ENCODE measurements around the gene IFNA10.
"Not testable (repeated sequence)": the region's sequence is repeated elsewhere in the genome, so short reads cannot be mapped to it uniquely, and the experiment has no call there.

- TF ChIP-seq CTCF (conservative IDR thresholded peaks at IDR 0.05; ENCODE audit: low read depth, low read length) (peak; percentile 45), RAD21 (IDR thresholded peaks at IDR 0.05; ENCODE audit: low read length) (peak; percentile 18; the same call in 1 of the 2 replicates)
- not testable (repeated sequence) for TF ChIP-seq POLR2A (IDR thresholded peaks at IDR 0.05; ENCODE audit: low read depth, low read length); RFX5 (IDR thresholded peaks at IDR 0.05; ENCODE audit: low read depth, low read length); CEBPB (IDR thresholded peaks at IDR 0.05; ENCODE audit: low read depth, low read length); RCOR1 (IDR thresholded peaks at IDR 0.05; ENCODE audit: insufficient replicate concordance, low read length); USF2 (IDR thresholded peaks at IDR 0.05; ENCODE audit: low read depth, low read length); BHLHE40 (IDR thresholded peaks at IDR 0.05; ENCODE audit: low read depth, low read length); FOS (IDR thresholded peaks at IDR 0.05; ENCODE audit: low read depth, low read length); CHD1 (IDR thresholded peaks at IDR 0.05; ENCODE audit: low read depth, low read length); MAFK (IDR thresholded peaks at IDR 0.05; ENCODE audit: low read depth, low read length); MAZ (IDR thresholded peaks at IDR 0.05; ENCODE audit: borderline replicate concordance, low read depth, low read length)
Measured at GRCh38 chr9:21194867-21195776, 11.8 kb downstream of the IFNA10 start.
